SK-N-SH treated with all-trans-retinoic acid at 6 μM for 48 hours (cell line): Measurements from ENCODE around the gene OSBPL5.
A peak's percentile ranks its signal among the peaks of the same experiment; 100 is the strongest.

Experiments used
- ATAC-seq: fragments of 200-7000 bp; cut with Tn5 transposase; 3 replicates; pipeline ENCODE4 v1.9.1; 2020; ENCODE audit warnings: mild to moderate bottlenecking, moderate library complexity
- ARNTL ChIP-seq: fragments of 450-650 bp; formaldehyde crosslinking; IDR thresholded peaks from 2 replicates; pipeline ENCODE4 v1.5.0; 2020; ENCODE audit warnings: low read depth, mild to moderate bottlenecking, moderate library complexity, borderline replicate concordance
- BACH2 ChIP-seq: fragments of 250-450 bp; sonication (Bioruptor Pico); IDR thresholded peaks from 2 replicates; pipeline ENCODE4 v1.9.0; 2021; ENCODE audit warnings: mild to moderate bottlenecking, borderline replicate concordance
- GLIS3 ChIP-seq: fragments of 250-450 bp; sonication (Bioruptor Pico); IDR thresholded peaks from 2 replicates; pipeline ENCODE4 v1.5.0; 2020; ENCODE audit warnings: mild to moderate bottlenecking, moderate library complexity
- OSR1 ChIP-seq: fragments of 250-450 bp; sonication (Bioruptor Pico); IDR thresholded peaks from 2 replicates; pipeline ENCODE4 v1.8.0; 2022; ENCODE audit warnings: moderate library complexity, mild to moderate bottlenecking, inconsistent platforms
- PPARA ChIP-seq: fragments of 250-450 bp; sonication (Bioruptor Pico); IDR thresholded peaks from 2 replicates; pipeline ENCODE4 v1.5.0; 2020; ENCODE audit warnings: mild to moderate bottlenecking, borderline replicate concordance
- RARB ChIP-seq: fragments of 250-450 bp; sonication (Bioruptor Pico); IDR thresholded peaks from 2 replicates; pipeline ENCODE4 v1.8.0; 2021; ENCODE audit warnings: mild to moderate bottlenecking, moderate library complexity
- SNAI2 ChIP-seq: fragments of 250-450 bp; sonication (Bioruptor Pico); IDR thresholded peaks from 2 replicates; pipeline ENCODE4 v1.5.0; 2020; ENCODE audit warnings: mild to moderate bottlenecking, moderate library complexity
- TCF4 ChIP-seq: fragments of 250-450 bp; sonication (Bioruptor Pico); IDR thresholded peaks from 2 replicates; pipeline ENCODE4 v1.8.0; 2021; ENCODE audit warnings: mild to moderate bottlenecking, moderate library complexity, borderline replicate concordance
- TOX ChIP-seq: fragments of 250-450 bp; sonication (Bioruptor Pico); IDR thresholded peaks from 2 replicates; pipeline ENCODE4 v1.8.0; 2021; ENCODE audit warnings: mild to moderate bottlenecking, moderate library complexity, borderline replicate concordance
- ZFP3 ChIP-seq: fragments of 250-450 bp; sonication (Bioruptor Pico); IDR thresholded peaks from 2 replicates; pipeline ENCODE4 v1.5.0; 2020; ENCODE audit warnings: mild to moderate bottlenecking, moderate library complexity
- ZFP30 ChIP-seq: fragments of 450-650 bp; formaldehyde crosslinking; IDR thresholded peaks from 2 replicates; pipeline ENCODE4 v1.5.0; 2022; ENCODE audit warnings: mild to moderate bottlenecking, moderate library complexity
- ZNF565 ChIP-seq: fragments of 450-650 bp; formaldehyde crosslinking; conservative IDR thresholded peaks from 2 replicates; pipeline ENCODE4 v1.5.0; 2020; ENCODE audit warnings: low read depth, mild to moderate bottlenecking, moderate library complexity
- ZNF8 ChIP-seq: fragments of 450-650 bp; formaldehyde crosslinking; IDR thresholded peaks from 2 replicates; pipeline ENCODE4 v1.5.0; 2020; ENCODE audit warnings: mild to moderate bottlenecking, moderate library complexity
- TF ChIP-seq, protein P1 (sequence below): fragments of 250-450 bp; sonication (Bioruptor Pico); IDR thresholded peaks from 2 replicates; pipeline ENCODE4 v1.8.0; 2021; ENCODE audit warnings: low read depth, mild to moderate bottlenecking, moderate library complexity, borderline replicate concordance
- TF ChIP-seq, protein P2 (sequence below): fragments of 250-450 bp; sonication (Bioruptor Pico); IDR thresholded peaks from 2 replicates; pipeline ENCODE4 v1.5.1; 2020; ENCODE audit warnings: low read depth, mild to moderate bottlenecking, moderate library complexity
- TF ChIP-seq, protein P3 (sequence below): fragments of 250-450 bp; sonication (Bioruptor Pico); IDR thresholded peaks from 2 replicates; pipeline ENCODE4 v1.8.0; 2020; ENCODE audit warnings: mild to moderate bottlenecking, moderate library complexity, borderline replicate concordance
- TF ChIP-seq, protein P4 (sequence below): fragments of 250-450 bp; sonication (Bioruptor Pico); IDR thresholded peaks from 2 replicates; pipeline ENCODE4 v1.5.1; 2021; ENCODE audit warnings: mild to moderate bottlenecking, moderate library complexity

OSBPL5 gene

DNA sequence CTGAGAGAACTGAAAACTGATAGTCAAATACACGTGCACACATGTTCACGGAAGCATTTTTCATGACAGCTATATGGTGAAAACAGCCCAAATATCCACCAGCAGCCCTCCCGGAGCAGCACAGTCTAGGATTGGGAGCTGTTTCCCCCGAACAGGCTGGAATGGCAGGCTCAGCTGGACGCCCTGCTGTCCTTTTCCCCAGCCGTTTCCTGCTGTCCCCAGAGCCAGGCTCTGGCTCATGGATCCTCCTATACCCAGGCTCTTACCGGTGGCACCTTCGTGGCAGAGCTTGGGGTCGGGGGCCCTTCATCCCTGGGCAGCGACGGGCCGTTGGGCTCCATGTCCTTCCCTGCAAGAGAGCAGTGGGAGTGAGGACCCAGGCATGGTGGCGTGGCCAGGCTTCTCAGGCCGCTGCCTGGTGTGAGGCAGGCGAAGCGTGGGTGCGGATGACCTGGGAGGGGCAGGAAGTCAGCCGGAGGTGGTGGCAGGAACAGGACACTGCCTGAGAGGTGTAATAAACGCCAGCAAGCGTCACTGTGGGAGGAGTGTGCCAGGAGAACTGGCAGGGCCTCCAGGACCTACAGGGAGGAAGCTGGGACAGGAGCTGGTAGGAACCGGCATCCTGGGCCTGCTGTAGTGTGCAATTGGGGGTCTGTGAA, 38.8 kb downstream of the OSBPL5 start:
- TF ChIP-seq BACH2 (CRISPR knock-in tag): no peak
- TF ChIP-seq ZFP30 (CRISPR knock-in tag): no peak
- TF ChIP-seq ZNF8: no peak
- ATAC-seq: no peak

DNA sequence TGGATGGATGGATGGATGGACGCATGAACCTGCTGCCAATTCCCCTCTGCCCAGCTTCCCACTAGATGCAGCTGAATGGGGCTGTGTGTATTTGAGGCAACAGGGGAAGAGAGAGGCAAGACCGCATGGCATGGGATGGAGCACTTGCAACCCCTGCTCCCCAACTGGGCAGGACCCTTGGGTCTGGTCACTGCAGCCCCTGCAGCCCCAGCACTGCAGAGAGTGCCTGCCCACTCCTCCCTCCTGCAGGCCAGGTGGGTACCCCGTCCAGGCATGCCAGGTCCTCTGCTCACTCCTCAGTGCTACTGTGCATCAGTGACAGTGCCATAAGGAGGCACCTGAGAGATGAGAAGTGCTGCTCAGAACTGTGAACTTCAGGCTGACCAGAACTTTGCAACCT, 40.3 kb downstream of the OSBPL5 start:
- TF ChIP-seq, protein P1, sequence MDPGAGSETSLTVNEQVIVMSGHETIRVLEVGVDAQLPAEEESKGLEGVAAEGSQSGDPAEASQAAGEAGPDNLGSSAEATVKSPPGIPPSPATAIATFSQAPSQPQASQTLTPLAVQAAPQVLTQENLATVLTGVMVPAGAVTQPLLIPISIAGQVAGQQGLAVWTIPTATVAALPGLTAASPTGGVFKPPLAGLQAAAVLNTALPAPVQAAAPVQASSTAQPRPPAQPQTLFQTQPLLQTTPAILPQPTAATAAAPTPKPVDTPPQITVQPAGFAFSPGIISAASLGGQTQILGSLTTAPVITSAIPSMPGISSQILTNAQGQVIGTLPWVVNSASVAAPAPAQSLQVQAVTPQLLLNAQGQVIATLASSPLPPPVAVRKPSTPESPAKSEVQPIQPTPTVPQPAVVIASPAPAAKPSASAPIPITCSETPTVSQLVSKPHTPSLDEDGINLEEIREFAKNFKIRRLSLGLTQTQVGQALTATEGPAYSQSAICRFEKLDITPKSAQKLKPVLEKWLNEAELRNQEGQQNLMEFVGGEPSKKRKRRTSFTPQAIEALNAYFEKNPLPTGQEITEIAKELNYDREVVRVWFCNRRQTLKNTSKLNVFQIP (CRISPR knock-in tag): no peak
- no peak for TF ChIP-seq PPARA (CRISPR knock-in tag)
- TF ChIP-seq, protein P2, sequence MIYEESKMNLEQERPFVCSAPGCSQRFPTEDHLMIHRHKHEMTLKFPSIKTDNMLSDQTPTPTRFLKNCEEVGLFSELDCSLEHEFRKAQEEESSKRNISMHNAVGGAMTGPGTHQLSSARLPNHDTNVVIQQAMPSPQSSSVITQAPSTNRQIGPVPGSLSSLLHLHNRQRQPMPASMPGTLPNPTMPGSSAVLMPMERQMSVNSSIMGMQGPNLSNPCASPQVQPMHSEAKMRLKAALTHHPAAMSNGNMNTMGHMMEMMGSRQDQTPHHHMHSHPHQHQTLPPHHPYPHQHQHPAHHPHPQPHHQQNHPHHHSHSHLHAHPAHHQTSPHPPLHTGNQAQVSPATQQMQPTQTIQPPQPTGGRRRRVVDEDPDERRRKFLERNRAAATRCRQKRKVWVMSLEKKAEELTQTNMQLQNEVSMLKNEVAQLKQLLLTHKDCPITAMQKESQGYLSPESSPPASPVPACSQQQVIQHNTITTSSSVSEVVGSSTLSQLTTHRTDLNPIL: no peak
- TF ChIP-seq SNAI2 (CRISPR knock-in tag): no peak
- TF ChIP-seq, protein P3, sequence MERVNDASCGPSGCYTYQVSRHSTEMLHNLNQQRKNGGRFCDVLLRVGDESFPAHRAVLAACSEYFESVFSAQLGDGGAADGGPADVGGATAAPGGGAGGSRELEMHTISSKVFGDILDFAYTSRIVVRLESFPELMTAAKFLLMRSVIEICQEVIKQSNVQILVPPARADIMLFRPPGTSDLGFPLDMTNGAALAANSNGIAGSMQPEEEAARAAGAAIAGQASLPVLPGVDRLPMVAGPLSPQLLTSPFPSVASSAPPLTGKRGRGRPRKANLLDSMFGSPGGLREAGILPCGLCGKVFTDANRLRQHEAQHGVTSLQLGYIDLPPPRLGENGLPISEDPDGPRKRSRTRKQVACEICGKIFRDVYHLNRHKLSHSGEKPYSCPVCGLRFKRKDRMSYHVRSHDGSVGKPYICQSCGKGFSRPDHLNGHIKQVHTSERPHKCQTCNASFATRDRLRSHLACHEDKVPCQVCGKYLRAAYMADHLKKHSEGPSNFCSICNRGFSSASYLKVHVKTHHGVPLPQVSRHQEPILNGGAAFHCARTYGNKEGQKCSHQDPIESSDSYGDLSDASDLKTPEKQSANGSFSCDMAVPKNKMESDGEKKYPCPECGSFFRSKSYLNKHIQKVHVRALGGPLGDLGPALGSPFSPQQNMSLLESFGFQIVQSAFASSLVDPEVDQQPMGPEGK (CRISPR knock-in tag): no peak
- no peak for TF ChIP-seq TOX
- TF ChIP-seq TCF4 (CRISPR knock-in tag): no peak
- TF ChIP-seq RARB (CRISPR knock-in tag): no peak

DNA sequence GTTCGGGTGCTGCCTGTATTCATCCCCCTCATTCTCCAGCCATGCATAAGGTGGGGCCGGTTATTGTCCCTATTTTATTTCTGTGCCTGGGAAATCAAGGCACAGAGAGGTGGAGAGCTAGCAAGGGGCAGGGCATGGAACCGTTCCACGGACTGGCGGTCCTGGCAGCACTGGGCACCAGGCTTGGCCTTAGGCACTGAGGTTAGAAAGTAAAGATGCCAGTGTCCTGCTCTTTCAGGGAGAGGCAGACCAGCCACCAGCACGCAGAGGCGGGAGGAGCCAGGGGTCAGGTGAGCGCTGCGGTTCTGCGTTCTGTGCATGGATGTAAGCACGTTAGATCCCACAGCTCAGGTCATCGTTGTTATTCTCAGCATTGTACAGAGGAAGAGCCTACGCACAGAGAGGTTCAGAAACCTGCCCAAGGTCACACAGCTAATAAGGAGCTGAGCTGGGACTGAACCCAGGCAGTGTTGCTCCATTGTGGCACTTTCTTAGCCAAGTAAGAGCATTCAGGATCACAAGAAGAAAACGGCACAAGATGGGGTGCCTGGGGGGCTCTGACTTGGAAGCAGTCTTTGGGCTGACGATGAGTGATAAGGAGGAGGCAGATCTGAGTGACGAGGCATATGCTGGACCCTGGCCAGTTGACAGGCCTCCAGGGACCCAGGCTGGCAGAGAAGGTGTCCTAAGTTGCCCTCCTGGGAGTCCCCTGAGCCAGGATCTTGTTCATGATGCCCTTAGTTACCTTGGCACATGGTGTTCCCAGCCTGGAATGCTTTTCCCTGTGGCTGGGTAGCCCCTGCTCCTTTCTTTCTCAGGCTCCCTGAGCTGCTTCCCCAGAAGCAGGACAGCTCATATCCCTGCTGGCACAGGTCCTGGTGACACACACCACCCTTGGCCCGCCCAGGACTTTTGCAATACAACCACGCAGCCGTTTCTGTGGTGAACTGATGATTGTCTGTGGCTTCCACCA, 41.1 kb downstream of the OSBPL5 start:
- peak; percentile 89 for ATAC-seq
- TF ChIP-seq GLIS3 (CRISPR knock-in tag) (no peak), BACH2 (CRISPR knock-in tag) (no peak), ZFP3 (CRISPR knock-in tag) (no peak), ARNTL (CRISPR knock-in tag) (no peak), ZNF565 (CRISPR knock-in tag) (no peak), TOX (no peak), ZFP30 (CRISPR knock-in tag) (no peak), OSR1 (CRISPR knock-in tag) (no peak), ZNF8 (no peak)
- TF ChIP-seq, protein P2: no peak
- TF ChIP-seq, protein P3 (CRISPR knock-in tag): no peak
- TF ChIP-seq, protein P4, sequence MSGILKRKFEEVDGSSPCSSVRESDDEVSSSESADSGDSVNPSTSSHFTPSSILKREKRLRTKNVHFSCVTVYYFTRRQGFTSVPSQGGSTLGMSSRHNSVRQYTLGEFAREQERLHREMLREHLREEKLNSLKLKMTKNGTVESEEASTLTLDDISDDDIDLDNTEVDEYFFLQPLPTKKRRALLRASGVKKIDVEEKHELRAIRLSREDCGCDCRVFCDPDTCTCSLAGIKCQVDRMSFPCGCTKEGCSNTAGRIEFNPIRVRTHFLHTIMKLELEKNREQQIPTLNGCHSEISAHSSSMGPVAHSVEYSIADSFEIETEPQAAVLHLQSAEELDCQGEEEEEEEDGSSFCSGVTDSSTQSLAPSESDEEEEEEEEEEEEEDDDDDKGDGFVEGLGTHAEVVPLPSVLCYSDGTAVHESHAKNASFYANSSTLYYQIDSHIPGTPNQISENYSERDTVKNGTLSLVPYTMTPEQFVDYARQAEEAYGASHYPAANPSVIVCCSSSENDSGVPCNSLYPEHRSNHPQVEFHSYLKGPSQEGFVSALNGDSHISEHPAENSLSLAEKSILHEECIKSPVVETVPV: no peak

More for the DNA sequence above, 40.3 kb downstream of the OSBPL5 start:
- peak; percentile 23 for ATAC-seq
